DMS153 treated with DMSO at 0.1 percent for 48 hours (cell line): ENCODE data around the gene PI4K2A.

Experiments
- DNase-seq: peaks from one replicate; lab custom pipeline; 2025; ENCODE audit not compliant: unreplicated experiment; lab: John Stamatoyannopoulos, UW

The PI4K2A gene

GRCh38 chr10:97640174-97640867, at the start of gene PI4K2A:
TSS of gene PI4K2A (plus strand) at chr10:97640671. CDS start at chr10:97640743, 72 bp downstream.
- DNase-seq, result peak; percentile 98

GRCh38 chr10:97590748-97591495, 49.5 kb upstream of the PI4K2A start:
- no peak for DNase-seq

- DNase-seq, result no peak
Observed at GRCh38 chr10:97593421-97593820, 47.0 kb upstream of the PI4K2A start.

DNA sequence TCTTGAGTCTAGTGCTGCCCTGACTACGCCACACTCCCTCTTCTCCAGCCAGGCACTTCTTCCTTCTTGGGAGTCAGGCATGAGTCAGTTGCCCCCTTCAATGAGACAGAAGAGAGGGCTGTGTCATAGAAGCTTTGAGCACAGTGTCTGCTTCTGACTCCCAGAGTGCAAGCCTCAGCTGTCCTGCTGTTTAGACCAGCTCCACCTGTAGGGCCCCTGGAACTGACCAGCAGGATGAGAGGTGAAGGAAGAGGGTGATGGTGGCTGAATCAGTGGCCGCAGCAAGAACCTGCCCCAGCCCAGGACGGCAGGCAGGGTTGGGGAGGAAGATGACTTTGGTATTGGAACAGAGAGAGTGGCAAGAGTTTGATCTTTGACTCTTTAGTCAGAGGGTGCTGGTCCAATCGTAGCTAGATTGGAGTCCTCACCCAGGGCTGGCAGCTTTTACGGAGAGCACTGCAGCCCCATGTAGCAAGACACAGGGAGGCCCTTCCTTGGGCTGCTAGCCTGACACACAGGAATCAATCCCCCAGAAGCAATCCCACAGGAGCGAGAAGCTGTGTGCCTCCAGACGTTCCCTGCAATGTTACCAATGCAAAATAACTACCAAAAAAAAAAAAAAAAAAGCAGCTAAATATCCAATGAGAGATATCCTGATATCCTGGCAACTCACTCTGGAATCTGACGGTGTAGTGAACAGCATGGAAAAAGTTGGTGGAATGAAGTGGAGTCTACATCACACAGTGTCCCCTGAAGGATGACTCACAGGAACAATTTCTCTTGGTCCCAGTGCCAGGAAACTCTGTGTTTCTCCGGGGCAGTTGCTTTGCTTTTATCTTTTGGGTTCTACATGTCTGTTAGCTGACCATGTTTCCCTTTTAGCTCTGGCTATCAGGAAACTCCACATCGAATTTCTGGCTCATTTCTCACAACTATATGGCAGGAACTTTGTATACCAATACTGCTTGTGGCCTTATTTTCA, 44.1 kb upstream of the PI4K2A start:
- no peak for DNase-seq

DNA sequence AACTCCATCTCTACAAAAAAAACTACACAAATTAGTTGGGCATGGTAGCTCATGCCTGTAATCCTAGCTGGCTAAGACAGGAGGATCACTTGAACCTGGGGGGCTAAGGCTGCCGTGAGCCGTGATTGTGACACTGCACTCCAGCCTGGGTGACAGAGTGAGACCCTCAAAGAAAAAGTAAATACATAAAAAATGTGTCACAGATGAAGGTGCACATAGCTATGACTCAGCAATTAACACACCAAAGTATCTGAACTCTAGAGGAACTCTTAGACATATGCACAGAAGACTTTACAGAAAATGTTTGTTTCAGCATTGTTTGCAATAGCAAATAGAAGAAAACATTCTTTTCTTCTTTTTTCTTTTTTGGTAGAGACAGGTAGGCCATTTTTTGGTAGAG, 42.7 kb upstream of the PI4K2A start:
- no peak for DNase-seq

GRCh38 chr10:97598407-97599271, 41.8 kb upstream of the PI4K2A start:
- DNase-seq, result no peak

- DNase-seq, result no peak
Observed at GRCh38 chr10:97599272-97599619, 41.2 kb upstream of the PI4K2A start.

GRCh38 chr10:97600616-97601015, 39.9 kb upstream of the PI4K2A start:
- no peak for DNase-seq

- DNase-seq, result no peak
Observed at GRCh38 chr10:97601268-97602215, 38.9 kb upstream of the PI4K2A start.

DNA sequence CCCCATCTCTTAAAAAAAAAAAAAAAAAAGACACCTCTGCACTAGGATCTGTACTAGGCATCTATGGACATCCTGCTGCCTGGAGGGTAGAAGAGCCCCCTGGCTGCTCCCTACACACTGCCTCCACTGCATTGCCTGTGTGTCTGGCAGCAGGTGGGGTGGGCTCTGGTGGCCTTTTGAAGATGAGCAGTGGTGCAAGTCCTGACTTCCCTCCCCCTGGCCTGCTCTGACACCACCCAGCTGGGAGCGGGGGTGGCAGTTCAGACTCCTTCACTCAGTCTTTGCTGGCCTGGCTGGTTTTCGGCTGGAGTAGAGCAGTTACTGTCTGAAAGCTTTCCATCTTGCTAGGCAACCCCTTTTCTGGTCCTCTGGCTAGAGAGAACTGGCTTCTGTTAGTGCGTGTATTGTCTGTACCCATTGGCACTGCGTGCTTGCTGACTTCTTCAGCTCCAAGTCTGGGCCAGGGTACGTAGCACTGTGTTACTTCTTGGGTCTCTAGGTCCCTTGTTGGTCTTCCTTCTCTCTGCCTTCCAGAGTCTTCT, 33.3 kb upstream of the PI4K2A start:
- no peak for DNase-seq

DNA sequence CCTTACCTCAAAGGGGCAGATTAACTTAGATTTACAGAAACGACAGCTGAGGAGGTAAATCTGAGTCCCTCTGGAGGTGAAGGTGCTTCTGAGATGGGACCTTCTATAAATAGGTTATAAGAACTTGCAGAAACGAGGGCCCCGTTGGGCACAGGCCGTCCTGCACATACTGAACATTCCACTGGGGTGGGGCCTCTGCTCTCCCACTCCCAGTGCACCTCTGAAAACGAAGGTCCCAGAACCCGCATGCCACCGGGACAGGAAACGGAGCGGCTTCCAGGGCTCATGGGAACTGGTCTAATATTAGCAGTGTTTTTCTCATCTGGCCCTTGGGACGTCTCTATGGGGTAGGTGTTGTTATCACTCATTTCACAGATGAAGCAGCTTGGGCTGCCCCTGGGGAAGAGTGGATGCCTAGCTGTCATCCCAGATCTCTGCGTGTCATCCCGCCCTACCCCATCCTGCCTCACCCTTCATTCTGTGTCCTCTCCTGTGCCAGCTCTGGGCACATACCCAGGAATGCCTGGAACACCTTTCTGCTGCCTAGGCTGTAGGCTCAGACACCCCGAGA, 31.4 kb upstream of the PI4K2A start:
- no peak for DNase-seq

DNA sequence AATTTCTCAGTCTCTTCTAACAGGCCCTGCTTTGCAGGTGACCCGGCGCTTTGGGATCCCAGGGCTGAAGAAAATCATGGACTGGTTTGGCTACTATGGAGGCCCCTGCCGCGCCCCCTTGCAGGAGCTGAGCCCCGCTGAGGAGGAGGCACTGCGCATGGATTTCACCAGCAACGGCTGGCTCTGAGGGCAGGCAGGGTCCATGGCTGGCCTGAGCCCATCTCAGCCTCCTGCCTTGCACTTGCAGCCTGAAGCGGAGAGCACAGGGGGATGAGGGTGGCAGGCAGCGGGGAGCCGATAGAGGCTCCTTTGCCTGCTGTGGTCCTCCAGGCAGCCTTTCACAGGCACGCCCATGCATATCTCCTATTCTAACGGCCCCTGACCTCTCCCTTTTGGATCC, 29.0 kb upstream of the PI4K2A start:
- DNase-seq, result no peak

- DNase-seq, result no peak
Observed at GRCh38 chr10:97612386-97612785, 28.1 kb upstream of the PI4K2A start.

DNA sequence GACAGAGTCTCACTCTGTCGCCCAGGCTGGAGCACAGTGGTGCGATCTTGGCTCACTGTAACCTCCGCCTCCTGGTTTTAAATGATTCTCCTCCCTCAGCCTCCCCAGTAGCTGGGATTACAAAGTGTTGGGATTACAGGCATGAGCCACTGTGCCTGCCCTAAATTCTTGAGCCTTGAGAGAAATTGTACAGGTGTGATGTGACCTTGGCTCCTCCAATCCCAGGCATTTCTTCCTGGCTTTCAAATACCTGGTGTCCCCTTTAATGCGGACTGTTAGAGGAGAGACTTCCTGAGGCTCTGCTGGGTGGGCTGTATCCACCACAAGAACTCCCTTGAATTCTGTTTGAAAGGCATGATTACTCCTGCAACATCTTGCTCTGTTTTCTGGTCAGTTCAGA, 22.2 kb upstream of the PI4K2A start:
- no peak for DNase-seq

GRCh38 chr10:97618733-97619132, 21.7 kb upstream of the PI4K2A start:
- DNase-seq, result no peak

DNA sequence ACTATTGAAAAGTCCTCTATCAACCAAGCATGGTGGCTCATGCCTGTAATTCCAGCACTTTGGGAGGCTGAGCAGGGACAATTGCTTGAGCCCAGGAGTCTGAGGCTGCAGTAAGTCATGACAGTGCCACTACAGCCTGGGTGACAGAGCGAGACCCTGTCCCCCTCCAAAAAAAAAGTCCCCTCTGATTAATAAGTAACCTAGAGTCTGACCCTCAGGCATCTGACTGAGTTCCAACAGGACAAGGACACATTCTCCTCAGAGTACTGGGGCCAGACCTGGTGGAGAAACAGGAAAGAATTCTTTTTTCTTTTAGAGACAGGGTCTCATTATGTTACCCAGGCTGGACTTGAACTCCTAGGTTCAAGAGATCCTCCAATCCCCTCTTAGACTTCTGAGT, 17.2 kb upstream of the PI4K2A start:
- no peak for DNase-seq

DNA sequence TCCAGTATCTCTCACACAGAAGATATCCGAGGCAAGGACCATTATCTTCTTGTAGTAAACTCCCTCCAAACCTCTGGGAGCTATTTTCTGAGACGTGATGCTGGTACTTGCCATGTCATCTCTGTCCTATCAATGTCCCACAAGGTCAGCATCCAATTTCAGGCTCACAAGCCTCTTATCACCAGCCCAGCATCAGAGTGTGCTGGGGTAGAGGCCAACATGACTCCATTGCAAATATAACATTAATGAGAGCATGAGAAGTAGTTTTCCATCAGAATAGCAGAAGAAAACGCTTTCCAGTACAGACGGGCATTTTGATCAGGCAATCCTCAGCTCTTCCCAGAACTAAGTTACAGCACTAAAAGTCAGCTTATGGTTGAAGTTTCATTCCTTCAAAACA, 12.7 kb upstream of the PI4K2A start:
- no peak for DNase-seq

- no peak for DNase-seq
Observed at GRCh38 chr10:97628228-97628627, 12.2 kb upstream of the PI4K2A start.

GRCh38 chr10:97629289-97629688, 11.2 kb upstream of the PI4K2A start:
- DNase-seq, result no peak
